Retinal pigment epithelial cell (primary cell): ENCODE data around the gene ZC3H12C.

Experiments
- DNase-seq: peaks from one replicate; pipeline ENCODE4 v3.0.0-alpha.2; 2010; ENCODE audit warnings: low read depth
- H3K4me3 ChIP-seq: 2 replicates; pipeline ENCODE4 v1.5.1; 2011; ENCODE audit warnings: mild to moderate bottlenecking, low read length, control low read depth, moderate library complexity
- TF ChIP-seq, protein P1 (sequence below): conservative IDR thresholded peaks from 2 replicates; pipeline ENCODE4 v1.5.1; 2011; ENCODE audit warnings: low read depth, low read length, control low read depth, inconsistent platforms

The ZC3H12C gene

DNA sequence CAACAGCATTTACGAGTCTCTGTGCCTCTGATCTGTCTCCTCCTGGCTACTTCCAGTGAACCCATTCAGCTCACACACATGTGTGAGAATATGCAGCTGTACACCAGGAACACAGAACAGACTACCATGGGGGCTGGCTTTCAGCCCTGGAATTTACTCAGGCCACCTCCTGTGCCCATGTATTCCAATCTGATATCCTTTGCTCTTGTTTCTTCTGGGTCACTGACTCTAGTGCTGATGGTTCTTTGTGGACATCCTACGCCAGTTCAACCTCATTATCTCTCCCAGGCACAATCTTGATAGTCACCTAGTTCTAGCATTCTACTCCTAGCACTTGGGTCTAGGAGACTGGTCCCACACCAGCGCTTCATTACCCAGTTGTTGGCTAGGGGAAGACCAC lies 23.0 kb upstream of the ZC3H12C start:
- no peak for DNase-seq
- TF ChIP-seq, protein P1, sequence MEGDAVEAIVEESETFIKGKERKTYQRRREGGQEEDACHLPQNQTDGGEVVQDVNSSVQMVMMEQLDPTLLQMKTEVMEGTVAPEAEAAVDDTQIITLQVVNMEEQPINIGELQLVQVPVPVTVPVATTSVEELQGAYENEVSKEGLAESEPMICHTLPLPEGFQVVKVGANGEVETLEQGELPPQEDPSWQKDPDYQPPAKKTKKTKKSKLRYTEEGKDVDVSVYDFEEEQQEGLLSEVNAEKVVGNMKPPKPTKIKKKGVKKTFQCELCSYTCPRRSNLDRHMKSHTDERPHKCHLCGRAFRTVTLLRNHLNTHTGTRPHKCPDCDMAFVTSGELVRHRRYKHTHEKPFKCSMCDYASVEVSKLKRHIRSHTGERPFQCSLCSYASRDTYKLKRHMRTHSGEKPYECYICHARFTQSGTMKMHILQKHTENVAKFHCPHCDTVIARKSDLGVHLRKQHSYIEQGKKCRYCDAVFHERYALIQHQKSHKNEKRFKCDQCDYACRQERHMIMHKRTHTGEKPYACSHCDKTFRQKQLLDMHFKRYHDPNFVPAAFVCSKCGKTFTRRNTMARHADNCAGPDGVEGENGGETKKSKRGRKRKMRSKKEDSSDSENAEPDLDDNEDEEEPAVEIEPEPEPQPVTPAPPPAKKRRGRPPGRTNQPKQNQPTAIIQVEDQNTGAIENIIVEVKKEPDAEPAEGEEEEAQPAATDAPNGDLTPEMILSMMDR, result no peak
- H3K4me3 ChIP-seq, result no peak overlapping the region

GRCh38 chr11:110071197-110071596 lies 22.0 kb upstream of the ZC3H12C start:
- no peak overlapping the region for H3K4me3 ChIP-seq
- no peak for DNase-seq
- TF ChIP-seq, protein P1, result no peak

- TF ChIP-seq, protein P1, result no peak
- H3K4me3 ChIP-seq, result no peak overlapping the region
- DNase-seq, result no peak
Observed at GRCh38 chr11:110072930-110073329, 20.3 kb upstream of the ZC3H12C start.

DNA sequence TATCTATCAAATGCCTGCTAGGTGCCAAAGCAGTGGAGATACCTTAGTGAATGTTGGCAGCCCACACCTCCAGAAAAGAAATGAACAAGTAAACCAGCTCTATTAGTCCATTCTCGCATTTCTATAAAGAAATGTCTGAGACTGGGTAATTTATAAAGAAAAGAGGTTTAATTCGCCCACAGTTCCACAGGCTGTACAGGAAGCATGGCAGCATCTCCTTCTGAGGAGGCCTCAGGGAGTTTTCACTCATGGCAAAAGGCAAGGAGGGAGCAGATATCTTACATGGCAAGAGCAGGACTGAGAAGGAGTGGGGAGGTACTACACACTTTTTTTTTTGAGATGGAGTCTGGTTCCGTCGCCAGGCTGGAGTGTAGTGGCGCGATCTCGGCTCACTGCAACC lies 18.7 kb upstream of the ZC3H12C start:
- H3K4me3 ChIP-seq, result no peak overlapping the region
- TF ChIP-seq, protein P1, result no peak
- DNase-seq, result no peak

- no peak for DNase-seq
- no peak overlapping the region for H3K4me3 ChIP-seq
- TF ChIP-seq, protein P1, result no peak
Observed at GRCh38 chr11:110075105-110075846, 17.9 kb upstream of the ZC3H12C start.

DNA sequence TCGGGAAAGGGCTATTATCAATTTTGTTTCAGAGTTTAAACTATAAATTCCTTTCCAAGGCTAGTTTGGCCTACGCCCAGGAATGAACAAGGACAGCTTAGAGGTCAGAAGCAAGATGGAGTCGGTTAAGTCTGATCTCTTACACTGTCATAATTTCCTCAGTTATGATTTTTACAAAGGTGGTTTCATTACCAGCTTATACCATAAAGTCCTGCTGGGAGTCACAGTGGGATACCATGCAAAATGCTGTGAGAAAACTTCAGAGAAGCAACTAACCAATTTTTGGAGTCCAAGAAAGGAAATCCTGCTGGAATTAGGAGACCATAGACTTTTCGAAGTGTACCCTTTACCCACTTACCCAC lies 17.4 kb upstream of the ZC3H12C start:
- DNase-seq, result no peak
- no peak overlapping the region for H3K4me3 ChIP-seq
- TF ChIP-seq, protein P1, result no peak

- DNase-seq, result no peak
- no peak overlapping the region for H3K4me3 ChIP-seq
- TF ChIP-seq, protein P1, result no peak
Observed at GRCh38 chr11:110076371-110076965, 16.7 kb upstream of the ZC3H12C start.
